LoVo (cell line): ENCODE measurements around the gene ESRRB.
"Not testable (repeated sequence)": the region's sequence is repeated elsewhere in the genome, so short reads cannot be mapped to it uniquely, and the experiment has no call there.

Experiments
- DNase-seq: peaks from one replicate; pipeline ENCODE4 v3.0.0-alpha.2; 2016; ENCODE audit warnings: low spot score

The ESRRB gene

DNA sequence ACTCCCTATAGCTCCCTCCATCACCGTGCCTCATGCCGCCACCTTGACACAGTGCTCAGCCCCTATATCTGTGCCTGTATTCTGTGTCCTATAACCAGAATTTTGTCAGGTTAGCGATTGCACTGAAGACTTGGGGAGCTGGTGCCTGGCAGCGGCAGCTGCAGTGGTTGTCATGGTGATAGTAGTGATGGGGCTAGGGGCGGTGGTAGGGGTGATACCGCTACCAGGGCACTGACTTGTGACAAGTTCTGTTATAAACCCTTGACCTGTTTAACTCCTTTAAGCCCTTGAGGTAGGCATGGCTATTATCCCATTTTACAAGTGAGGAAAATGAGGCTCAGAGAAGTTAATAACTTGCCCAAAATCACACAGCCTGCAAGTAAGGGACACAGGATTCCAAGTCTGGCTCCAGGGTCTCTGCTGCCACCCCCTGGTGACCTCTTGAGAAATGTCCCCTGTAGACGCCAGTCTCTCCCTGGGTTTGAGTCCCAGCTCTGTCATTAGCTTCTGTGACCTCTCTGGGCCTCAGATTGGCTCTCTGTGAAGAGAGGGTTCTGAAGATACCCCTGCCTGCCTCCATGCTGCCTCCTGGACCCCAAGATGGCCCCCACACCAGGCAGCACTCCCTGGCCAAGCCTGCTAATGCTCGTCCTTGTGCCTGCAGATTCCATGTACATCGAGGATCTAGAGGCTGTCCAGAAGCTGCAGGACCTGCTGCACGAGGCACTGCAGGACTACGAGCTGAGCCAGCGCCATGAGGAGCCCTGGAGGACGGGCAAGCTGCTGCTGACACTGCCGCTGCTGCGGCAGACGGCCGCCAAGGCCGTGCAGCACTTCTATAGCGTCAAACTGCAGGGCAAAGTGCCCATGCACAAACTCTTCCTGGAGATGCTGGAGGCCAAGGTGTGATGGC, 121.9 kb downstream of the ESRRB start:
- no peak for DNase-seq

- no peak for DNase-seq
These were observed 122.6 kb downstream of the ESRRB start for GRCh38 chr14:76498463-76498935.

- no peak for DNase-seq
These were observed 123.0 kb downstream of the ESRRB start for GRCh38 chr14:76498976-76499375.

- no peak for DNase-seq
These were observed 123.5 kb downstream of the ESRRB start for GRCh38 chr14:76499399-76499798.

DNA sequence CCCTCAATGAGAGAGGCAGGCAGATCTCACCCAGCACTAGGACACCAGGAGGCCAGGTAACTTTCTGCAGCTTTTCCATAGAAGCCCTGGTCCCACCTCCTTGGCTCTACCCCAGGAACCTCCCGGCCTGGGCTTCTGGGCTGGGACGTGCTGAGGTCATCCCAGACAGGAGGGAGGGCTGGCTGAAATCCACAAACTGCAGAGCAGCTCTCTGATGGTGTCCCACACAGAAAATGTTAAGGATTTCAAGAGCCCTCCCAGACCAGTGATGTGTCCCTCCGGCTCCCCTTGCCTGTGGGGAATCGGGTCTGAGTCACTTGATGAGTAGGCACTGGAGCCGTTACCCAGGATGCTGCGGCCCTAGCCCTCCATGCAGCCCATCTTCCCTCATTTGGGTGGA, 124.1 kb downstream of the ESRRB start:
- no peak for DNase-seq

GRCh38 chr14:76500480-76500879, 124.5 kb downstream of the ESRRB start:
- DNase-seq = no peak

- no peak for DNase-seq
These were observed 125.3 kb downstream of the ESRRB start for GRCh38 chr14:76501156-76501720.

GRCh38 chr14:76502219-76502618, 126.3 kb downstream of the ESRRB start:
- no peak for DNase-seq

GRCh38 chr14:76502638-76503037, 126.7 kb downstream of the ESRRB start:
- no peak for DNase-seq

- no peak for DNase-seq
These were observed 133.4 kb downstream of the ESRRB start for GRCh38 chr14:76509311-76509710.

DNA sequence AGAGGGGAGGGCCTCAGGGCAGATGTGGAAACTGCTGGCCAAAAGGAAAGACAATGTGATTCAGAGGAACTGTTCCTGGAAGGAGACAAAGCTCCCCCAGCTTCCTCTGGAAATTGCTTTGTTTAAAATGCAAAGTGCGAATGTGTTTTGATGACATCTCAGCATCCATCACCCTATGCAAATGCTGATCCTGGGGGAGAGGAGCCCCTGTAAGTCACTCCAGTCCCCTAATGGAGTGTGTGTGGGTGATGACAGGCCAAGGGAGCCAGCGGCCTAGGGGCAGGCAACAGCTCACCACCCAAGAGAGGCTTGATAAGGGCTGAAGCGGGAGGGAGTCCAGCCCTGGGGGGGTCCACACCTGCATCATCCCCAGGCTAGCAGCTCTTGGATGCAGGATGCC, 134.2 kb downstream of the ESRRB start:
- DNase-seq = no peak

- no peak for DNase-seq
These were observed 138.5 kb downstream of the ESRRB start for GRCh38 chr14:76514213-76514998.

GRCh38 chr14:76516884-76517283, 140.9 kb downstream of the ESRRB start:
- no peak for DNase-seq

DNA sequence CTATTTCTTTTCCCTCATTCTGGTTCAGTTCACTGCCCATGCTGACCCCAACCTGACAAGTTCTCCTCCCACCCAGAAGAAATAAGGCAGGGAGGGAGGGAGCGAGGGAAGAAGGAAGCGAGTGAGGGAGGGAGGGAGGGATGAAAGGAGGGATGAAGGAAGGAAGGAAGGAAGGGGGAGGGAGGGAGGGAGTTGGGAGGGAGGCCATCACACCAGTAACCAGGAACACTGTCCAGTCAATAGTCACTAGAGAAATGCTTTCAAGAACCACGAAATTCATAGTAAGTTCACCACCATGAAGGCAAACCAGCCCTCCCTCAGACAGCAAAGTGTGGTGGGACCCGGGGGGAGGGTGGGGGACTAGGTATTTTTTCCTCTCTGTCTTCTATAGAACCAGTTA, 142.4 kb downstream of the ESRRB start:
- no peak for DNase-seq

GRCh38 chr14:76525106-76525821, 149.3 kb downstream of the ESRRB start:
- no peak for DNase-seq

DNA sequence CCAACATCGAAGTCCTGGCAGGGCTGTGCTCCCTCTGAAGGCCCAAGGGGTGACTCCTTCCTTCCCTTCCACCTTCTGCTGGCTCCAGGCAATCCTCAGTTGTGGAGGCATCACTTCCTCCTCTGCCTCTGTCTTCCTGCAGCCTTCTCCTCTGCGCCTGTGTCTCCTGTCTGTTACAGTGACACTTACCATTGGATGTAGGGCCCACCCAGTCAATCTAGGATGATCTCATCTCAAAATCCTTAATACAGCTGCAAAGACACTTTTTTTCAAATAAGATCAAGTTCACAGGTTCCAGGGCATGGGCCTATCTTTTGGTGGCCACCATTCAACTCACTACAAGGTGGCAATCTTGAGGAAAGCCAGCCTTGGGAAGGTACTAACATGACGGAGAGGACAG, 155.1 kb downstream of the ESRRB start:
- DNase-seq = no peak

DNA sequence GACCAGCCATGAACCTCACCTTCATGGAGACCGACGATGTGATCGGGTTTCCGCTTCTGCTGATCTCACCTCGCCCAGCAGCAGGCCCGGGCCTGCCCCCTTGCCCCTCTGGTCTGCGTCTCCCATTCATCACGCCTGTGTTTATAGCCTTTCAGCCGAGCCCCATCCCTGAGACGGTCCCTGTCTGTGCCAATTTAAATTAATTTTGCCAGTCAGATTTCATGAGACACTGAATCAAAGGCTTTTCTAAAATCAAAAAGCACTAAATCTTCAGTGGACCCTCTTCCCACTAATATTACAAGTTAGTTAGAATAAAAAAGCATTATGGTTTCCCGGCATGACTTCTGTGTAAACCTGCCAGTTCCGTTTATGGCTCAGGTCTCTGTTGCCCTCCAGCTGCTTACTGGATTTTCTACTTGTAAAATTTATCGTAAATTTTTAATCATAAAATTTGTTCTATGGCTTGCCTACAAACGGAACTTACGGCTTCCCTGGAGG, 155.9 kb downstream of the ESRRB start:
- no peak for DNase-seq

GRCh38 chr14:76536636-76537035, 160.7 kb downstream of the ESRRB start:
- DNase-seq = not testable (repeated sequence)

DNA sequence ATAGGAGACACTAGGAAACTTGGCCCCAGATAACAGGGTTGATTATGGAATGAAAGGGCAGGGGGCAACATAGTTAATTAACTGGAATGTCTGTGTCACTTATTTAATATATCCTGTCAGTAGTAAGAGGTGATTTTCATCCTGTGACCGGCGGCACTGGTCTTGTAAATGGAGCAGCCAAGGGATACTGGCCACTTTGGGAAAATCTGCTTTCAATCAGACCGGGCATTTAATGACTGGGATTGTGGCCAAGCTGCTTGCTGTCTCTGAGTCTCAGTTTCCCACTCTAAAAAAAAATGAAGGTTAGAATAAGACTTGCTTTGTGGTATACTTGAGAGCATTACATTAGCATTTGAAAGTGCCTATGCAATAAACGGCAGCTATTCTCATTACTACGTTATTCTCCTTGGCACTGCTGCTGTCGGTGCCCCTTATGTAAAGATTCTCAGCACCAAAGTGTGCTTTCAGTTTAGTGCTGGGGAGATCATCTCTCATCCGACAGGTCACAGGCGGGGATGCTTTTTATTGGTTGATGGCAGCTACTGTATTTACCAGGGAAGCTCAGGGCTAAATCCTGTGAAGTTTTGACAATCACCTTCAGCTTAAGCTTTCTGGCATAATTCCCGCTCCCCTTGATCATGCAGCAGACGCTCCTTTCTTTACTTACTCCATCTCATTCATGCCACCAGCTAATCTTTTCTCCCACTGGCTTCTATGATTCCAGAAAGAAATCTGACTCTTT, 162.1 kb downstream of the ESRRB start:
- no peak for DNase-seq

- DNase-seq = no peak
These were observed 162.7 kb downstream of the ESRRB start for GRCh38 chr14:76538648-76539008.

DNA sequence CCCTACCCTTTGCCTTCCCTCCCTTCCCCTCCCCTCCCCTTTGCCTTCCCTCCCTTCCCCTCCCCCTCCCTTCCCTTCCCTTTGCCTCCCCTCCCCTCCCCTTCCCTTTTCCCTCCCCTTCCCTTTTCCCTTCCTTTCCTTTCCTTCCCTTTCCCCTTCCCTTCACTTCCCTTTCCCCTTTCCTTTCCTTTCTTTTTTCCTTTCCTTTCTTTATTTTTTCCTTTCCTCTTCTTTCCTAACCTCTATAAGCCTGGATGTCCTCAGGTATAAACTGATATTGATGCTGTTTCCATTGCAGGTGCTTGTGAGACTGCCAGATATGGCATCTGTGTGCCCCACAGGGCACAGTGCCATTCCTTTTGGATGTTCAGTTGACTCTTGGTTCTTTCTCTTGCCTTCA, 163.2 kb downstream of the ESRRB start:
- no peak for DNase-seq
